GM23338 (cell line): ENCODE results near the gene CCDC57. TPM values are rescaled to one million over a fixed set of nuclear protein-coding genes. Genes with fewer than 3 reads are reported as not detected.

ENCODE experiments used
- ATAC-seq: fragments of 200-7000 bp; cut with Tn5 transposase; 3 replicates; pipeline ENCODE4 v1.9.1; 2020
- DNase-seq: peaks from one replicate; pipeline ENCODE4 v3.0.0-alpha.2; 2015; ENCODE audit warnings: low spot score
- H2AFZ ChIP-seq: fragments of 200-600 bp; sonication (generic); 2 replicates; pipeline ENCODE4 v1.8.0; 2016; ENCODE audit warnings: antibody characterized with exemption, mild to moderate bottlenecking, moderate library complexity
- H3F3A ChIP-seq: fragments of 200-600 bp; sonication (generic); replicated peaks from 2 replicates; pipeline ENCODE4 v1.8.0; 2017; ENCODE audit warnings: antibody characterized with exemption, mixed run types, low read depth
- H3K27ac ChIP-seq: fragments of 200-600 bp; sonication (generic); 2 replicates; pipeline ENCODE4 v1.6.1; 2016; ENCODE audit warnings: low read depth
- H3K27me3 ChIP-seq: fragments of 200-600 bp; sonication (generic); 2 replicates; pipeline ENCODE4 v1.8.0; 2016; ENCODE audit warnings: mild to moderate bottlenecking, mixed run types, moderate library complexity; ENCODE audit not compliant: insufficient read depth
- H3K36me3 ChIP-seq: fragments of 200-600 bp; sonication (generic); 2 replicates; pipeline ENCODE4 v1.8.0; 2016; ENCODE audit warnings: mild to moderate bottlenecking; ENCODE audit not compliant: insufficient read depth
- H3K4me1 ChIP-seq: fragments of 200-600 bp; sonication (generic); 2 replicates; pipeline ENCODE4 v1.8.0; 2016; ENCODE audit warnings: mild to moderate bottlenecking, moderate library complexity; ENCODE audit not compliant: insufficient read depth
- H3K4me2 ChIP-seq: fragments of 200-600 bp; sonication (generic); 2 replicates; pipeline ENCODE4 v1.7.1; 2017; ENCODE audit warnings: mixed run types
- H3K4me3 ChIP-seq: fragments of 200-600 bp; sonication (generic); 2 replicates; pipeline ENCODE4 v1.6.1; 2016; ENCODE audit warnings: mixed run types
- H3K79me2 ChIP-seq: fragments of 200-600 bp; sonication (generic); replicated peaks from 2 replicates; pipeline ENCODE4 v1.8.0; 2017; ENCODE audit warnings: mild to moderate bottlenecking; ENCODE audit not compliant: insufficient read depth
- H3K9me2 ChIP-seq: fragments of 200-600 bp; sonication (generic); 2 replicates; pipeline ENCODE4 v1.8.0; 2017; ENCODE audit not compliant: insufficient read depth
- H4K20me1 ChIP-seq: fragments of 200-600 bp; sonication (generic); replicated peaks from 2 replicates; pipeline ENCODE4 v1.8.0; 2017; ENCODE audit warnings: mild to moderate bottlenecking; ENCODE audit not compliant: insufficient read depth
- H3K27ac Mint-ChIP-seq: 2 replicates; pipeline ENCODE4 v1.8.0; 2020; ENCODE audit warnings: inconsistent platforms, mild to moderate bottlenecking, moderate library complexity, mixed read lengths
- H3K27me3 Mint-ChIP-seq: 3 replicates; pipeline ENCODE4 v1.8.0; 2022; ENCODE audit warnings: low read depth, mild to moderate bottlenecking, moderate library complexity, mixed read lengths, inconsistent platforms; ENCODE audit not compliant: insufficient read depth, poor library complexity
- H3K36me3 Mint-ChIP-seq: 3 replicates; pipeline ENCODE4 v1.8.0; 2021; ENCODE audit warnings: low read depth, mild to moderate bottlenecking, inconsistent platforms, moderate library complexity, mixed read lengths
- H3K4me1 Mint-ChIP-seq: 3 replicates; pipeline ENCODE4 v1.8.0; 2020; ENCODE audit warnings: mild to moderate bottlenecking, inconsistent platforms, mixed read lengths
- H3K4me3 Mint-ChIP-seq: 3 replicates; pipeline ENCODE4 v1.8.0; 2021; ENCODE audit warnings: moderate library complexity, mild to moderate bottlenecking, inconsistent platforms, mixed read lengths
- H3K9me3 Mint-ChIP-seq: 3 replicates; pipeline ENCODE4 v1.8.0; 2020; ENCODE audit warnings: moderate library complexity, mild to moderate bottlenecking, inconsistent platforms, mixed read lengths
- CREB1 ChIP-seq: fragments of 250-450 bp; sonication (Bioruptor Pico); IDR thresholded peaks from 2 replicates; pipeline ENCODE4 v1.5.0; 2020; ENCODE audit warnings: low read depth, mild to moderate bottlenecking, moderate library complexity
- JUNB ChIP-seq: IDR thresholded peaks from one replicate; pipeline ENCODE4 v1.6.1; 2016; ENCODE audit warnings: antibody characterized with exemption; ENCODE audit not compliant: unreplicated experiment
- NANOG ChIP-seq: IDR thresholded peaks from 2 replicates; pipeline ENCODE4 v1.6.1; 2016; ENCODE audit warnings: antibody characterized with exemption, borderline replicate concordance
- POLR2AphosphoS5 ChIP-seq: IDR thresholded peaks from 2 replicates; pipeline ENCODE4 v1.6.1; 2016; ENCODE audit warnings: antibody characterized with exemption, low read depth
- STAT1 ChIP-seq: IDR thresholded peaks from one replicate; pipeline ENCODE4 v1.6.1; 2016; ENCODE audit warnings: antibody characterized with exemption; ENCODE audit not compliant: unreplicated experiment
- ZNF114 ChIP-seq: fragments of 250-450 bp; sonication (Bioruptor Pico); IDR thresholded peaks from 2 replicates; pipeline ENCODE4 v1.5.0; 2020; ENCODE audit warnings: mild to moderate bottlenecking, moderate library complexity
- ZNF462 ChIP-seq: fragments of 250-450 bp; sonication (Bioruptor Pico); IDR thresholded peaks from 2 replicates; pipeline ENCODE4 v1.5.0; 2020; ENCODE audit warnings: mild to moderate bottlenecking, moderate library complexity
- polyA plus RNA-seq: library from polyadenylated mRNA; unstranded; fragments of >200 nt; fragmentation: Nextera tagmentation; extraction: Ambion mirVana; gene quantifications from 2 replicates; pipeline ENCODE4 v1.2.1, GENCODE V29; 2016
- total RNA-seq: library from RNA; depleted of rRNA; stranded (reverse); fragments of >200 nt; shearing (Covaris generic); gene quantifications from 2 replicates; pipeline ENCODE4 v1.2.3, GENCODE V29; 2014
- TF ChIP-seq, protein P1 (sequence below): IDR thresholded peaks from one replicate; pipeline ENCODE4 v1.6.1; 2018; ENCODE audit warnings: antibody characterized with exemption; ENCODE audit not compliant: unreplicated experiment
- TF ChIP-seq, protein P2 (sequence below): IDR thresholded peaks from 2 replicates; pipeline ENCODE4 v1.6.1; 2016; ENCODE audit warnings: antibody characterized with exemption

The CCDC57 gene
- total and polyA plus RNA-seq, 2 experiments from 2014 or later = 7.0 to 16.3 TPM

GRCh38 chr17:82198092-82198491 is 14.6 kb downstream of the CCDC57 start:
- H3K27ac Mint-ChIP-seq = no peak overlapping the region
- no peak overlapping the region for H3K4me3 Mint-ChIP-seq
- no peaks in the 10 kb centered on the region for H3K79me2 ChIP-seq
- H3K36me3 ChIP-seq = no peaks in the 10 kb centered on the region
- no peaks in the 10 kb centered on the region for H3K4me1 ChIP-seq
- H3F3A ChIP-seq = no peaks in the 10 kb centered on the region
- no peak overlapping the region for H2AFZ ChIP-seq
- no peaks in the 10 kb centered on the region for H3K27me3 ChIP-seq
- DNase-seq (no peak), ATAC-seq (no peak)
- peaks cover 1% of the 10 kb centered on the region for H3K27me3 Mint-ChIP-seq
- TF ChIP-seq ZNF114 (CRISPR knock-in tag) (no peak), NANOG (no peak), STAT1 (no peak), CREB1 (CRISPR knock-in tag) (no peak)
- TF ChIP-seq, protein P1, sequence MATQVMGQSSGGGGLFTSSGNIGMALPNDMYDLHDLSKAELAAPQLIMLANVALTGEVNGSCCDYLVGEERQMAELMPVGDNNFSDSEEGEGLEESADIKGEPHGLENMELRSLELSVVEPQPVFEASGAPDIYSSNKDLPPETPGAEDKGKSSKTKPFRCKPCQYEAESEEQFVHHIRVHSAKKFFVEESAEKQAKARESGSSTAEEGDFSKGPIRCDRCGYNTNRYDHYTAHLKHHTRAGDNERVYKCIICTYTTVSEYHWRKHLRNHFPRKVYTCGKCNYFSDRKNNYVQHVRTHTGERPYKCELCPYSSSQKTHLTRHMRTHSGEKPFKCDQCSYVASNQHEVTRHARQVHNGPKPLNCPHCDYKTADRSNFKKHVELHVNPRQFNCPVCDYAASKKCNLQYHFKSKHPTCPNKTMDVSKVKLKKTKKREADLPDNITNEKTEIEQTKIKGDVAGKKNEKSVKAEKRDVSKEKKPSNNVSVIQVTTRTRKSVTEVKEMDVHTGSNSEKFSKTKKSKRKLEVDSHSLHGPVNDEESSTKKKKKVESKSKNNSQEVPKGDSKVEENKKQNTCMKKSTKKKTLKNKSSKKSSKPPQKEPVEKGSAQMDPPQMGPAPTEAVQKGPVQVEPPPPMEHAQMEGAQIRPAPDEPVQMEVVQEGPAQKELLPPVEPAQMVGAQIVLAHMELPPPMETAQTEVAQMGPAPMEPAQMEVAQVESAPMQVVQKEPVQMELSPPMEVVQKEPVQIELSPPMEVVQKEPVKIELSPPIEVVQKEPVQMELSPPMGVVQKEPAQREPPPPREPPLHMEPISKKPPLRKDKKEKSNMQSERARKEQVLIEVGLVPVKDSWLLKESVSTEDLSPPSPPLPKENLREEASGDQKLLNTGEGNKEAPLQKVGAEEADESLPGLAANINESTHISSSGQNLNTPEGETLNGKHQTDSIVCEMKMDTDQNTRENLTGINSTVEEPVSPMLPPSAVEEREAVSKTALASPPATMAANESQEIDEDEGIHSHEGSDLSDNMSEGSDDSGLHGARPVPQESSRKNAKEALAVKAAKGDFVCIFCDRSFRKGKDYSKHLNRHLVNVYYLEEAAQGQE = no peak
- H3K27ac ChIP-seq = no peak overlapping the region
- H4K20me1 ChIP-seq = peaks cover 2% of the 10 kb centered on the region; the same call in 1 of the 2 replicates
- H3K4me1 Mint-ChIP-seq = no peaks in the 10 kb centered on the region
- H3K9me2 ChIP-seq = no peaks in the 10 kb centered on the region
- peaks cover 9% of the 10 kb centered on the region; the same call in 2 of the 3 replicates for H3K36me3 Mint-ChIP-seq
- no peak overlapping the region for H3K4me2 ChIP-seq
- no peaks in the 10 kb centered on the region for H3K9me3 Mint-ChIP-seq
- H3K4me3 ChIP-seq = no peak overlapping the region

DNA sequence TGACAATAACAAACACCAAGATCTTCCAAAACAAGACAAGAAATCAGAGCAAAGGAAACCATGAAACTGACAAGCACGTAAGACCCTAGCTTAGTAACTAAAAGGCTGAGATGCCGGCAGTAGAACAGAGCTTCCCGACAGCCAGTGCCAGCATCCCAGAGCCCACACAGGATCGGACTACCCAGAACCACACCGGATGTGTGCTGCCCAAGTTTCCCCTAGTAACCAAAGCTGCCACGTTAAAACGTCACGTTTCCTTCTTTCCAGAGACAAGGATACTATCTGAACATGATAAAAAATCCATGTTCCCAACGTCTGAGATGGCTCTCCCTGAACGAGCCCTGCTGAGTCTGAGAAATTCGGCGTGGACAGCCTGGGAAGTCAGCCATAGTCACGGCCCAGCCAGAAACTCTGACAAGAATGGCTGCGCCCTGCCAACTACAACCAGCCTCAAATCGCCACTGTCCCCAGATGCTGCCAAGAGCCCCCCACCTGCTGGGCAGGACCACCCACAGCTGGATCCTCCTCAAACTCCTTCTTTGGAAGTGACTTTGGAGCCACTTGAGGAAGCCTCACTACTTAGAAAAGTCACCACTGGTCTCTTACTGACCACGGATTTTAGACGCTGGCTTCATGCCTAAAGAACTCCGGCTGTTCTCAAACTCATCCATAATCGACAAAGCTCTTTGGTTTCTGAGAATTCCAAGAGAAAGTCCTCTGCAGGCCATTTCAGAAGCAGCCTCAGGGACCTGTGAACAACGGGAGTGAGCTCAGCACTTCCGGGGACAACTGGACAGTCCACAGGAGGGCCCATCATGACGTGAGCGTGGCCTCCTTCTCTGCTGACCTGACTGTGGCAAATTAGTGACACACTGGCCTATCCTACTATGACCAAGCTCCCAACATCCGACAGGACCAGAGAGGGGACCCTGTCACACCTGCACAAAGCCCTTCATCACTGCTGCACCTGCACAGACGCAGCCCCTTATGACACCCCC is 16.7 kb downstream of the CCDC57 start:
- Histone ChIP-seq H3K36me3 (no peaks in the 10 kb centered on the region), H3K4me2 (no peak overlapping the region), H3K79me2 (no peaks in the 10 kb centered on the region), H3K27ac (no peak overlapping the region), H3K4me1 (no peaks in the 10 kb centered on the region), H3F3A (no peaks in the 10 kb centered on the region), H3K27me3 (no peaks in the 10 kb centered on the region), H3K9me2 (no peaks in the 10 kb centered on the region), H2AFZ (no peak overlapping the region), H3K4me3 (no peak overlapping the region), H4K20me1 (peaks cover 2% of the 10 kb centered on the region; the same call in 1 of the 2 replicates)
- no peak for DNase-seq
- no peak for ATAC-seq
- Mint-ChIP-seq H3K36me3 (peaks cover 12% of the 10 kb centered on the region; the same call in 2 of the 3 replicates), H3K27ac (no peak overlapping the region), H3K4me1 (no peaks in the 10 kb centered on the region), H3K4me3 (no peak overlapping the region), H3K27me3 (peaks cover 1% of the 10 kb centered on the region), H3K9me3 (no peaks in the 10 kb centered on the region; the same call in 2 of the 3 replicates)
- no peak for TF ChIP-seq ZNF114 (CRISPR knock-in tag)
- no peak for TF ChIP-seq JUNB
- TF ChIP-seq POLR2AphosphoS5 = no peak
- TF ChIP-seq STAT1 = no peak
- TF ChIP-seq, protein P2, sequence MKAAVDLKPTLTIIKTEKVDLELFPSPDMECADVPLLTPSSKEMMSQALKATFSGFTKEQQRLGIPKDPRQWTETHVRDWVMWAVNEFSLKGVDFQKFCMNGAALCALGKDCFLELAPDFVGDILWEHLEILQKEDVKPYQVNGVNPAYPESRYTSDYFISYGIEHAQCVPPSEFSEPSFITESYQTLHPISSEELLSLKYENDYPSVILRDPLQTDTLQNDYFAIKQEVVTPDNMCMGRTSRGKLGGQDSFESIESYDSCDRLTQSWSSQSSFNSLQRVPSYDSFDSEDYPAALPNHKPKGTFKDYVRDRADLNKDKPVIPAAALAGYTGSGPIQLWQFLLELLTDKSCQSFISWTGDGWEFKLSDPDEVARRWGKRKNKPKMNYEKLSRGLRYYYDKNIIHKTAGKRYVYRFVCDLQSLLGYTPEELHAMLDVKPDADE = no peak
- TF ChIP-seq NANOG = no peak
- TF ChIP-seq ZNF462 (CRISPR knock-in tag) = no peak
